ENCODE results near the gene COL11A1.

GRCh38 chr1:102941366-102941947 lies 166.9 kb downstream of the COL11A1 start:
- TF ChIP-seq JUND (IDR thresholded peaks at IDR 0.05; ENCODE audit: borderline replicate concordance, low read depth, low read length) (no peak), JUND (tag; IDR thresholded peaks at IDR 0.05; ENCODE audit: borderline replicate concordance, low read depth, low read length) (no peak), EP300 (IDR thresholded peaks at IDR 0.05; ENCODE audit: low read length) (no peak), CTCF (IDR thresholded peaks at IDR 0.05 in 2 of 3, conservative IDR thresholded peaks at IDR 0.05 in 1 of 3; ENCODE audit: insufficient read depth in 2 of 3, low read depth in 1 of 3, low read length in 3 of 3) (no peak), ZNF274 (IDR thresholded peaks at IDR 0.05; ENCODE audit: borderline replicate concordance, low read depth, low read length) (no peak), FOSL1 (tag; conservative IDR thresholded peaks at IDR 0.05) (no peak)
